ENCODE measurements around the gene CHMP4B. TPM values are rescaled to one million over a fixed set of nuclear protein-coding genes. Genes with fewer than 3 reads are reported as not detected.

CHMP4B gene
- total and polyA plus RNA-seq, 2 donors (not counting 1 experiment from before 2014, with no cell fraction given): 62.3 to 83.9 TPM

GRCh38 chr20:33761698-33762250, 49.4 kb upstream of the CHMP4B start:
- Histone ChIP-seq H3K4me2 (replicated peaks; ENCODE audit: low read depth, low read length, poor library complexity, severe bottlenecking) (no peak overlapping the region), H3K79me2 (ENCODE audit: control insufficient read depth, insufficient read depth, low read length) (no peaks in the 10 kb centered on the region), H3K4me1 (ENCODE audit: control insufficient read depth in 2 of 2, insufficient read depth in 2 of 2, low read length in 2 of 2) (peaks cover 0 to 2% of the 10 kb centered on the region in 2 donors), H3K9ac (ENCODE audit: low read length) (no peak overlapping the region), H3K9me3 (ENCODE audit: control extremely low read depth in 1 of 3, control insufficient read depth in 2 of 3, insufficient read depth in 1 of 3, low read length in 2 of 3) (peaks cover 0 to 7% (median 5%) of the 10 kb centered on the region in 3 donors), H2AFZ (ENCODE audit: insufficient read depth, low read depth, low read length, poor library complexity, severe bottlenecking) (no peak overlapping the region), H3K27ac (ENCODE audit: low read length in 2 of 2) (no peak overlapping the region), H3K27me3 (replicated peaks in 1 of 4; ENCODE audit: control extremely low read depth in 1 of 4, control insufficient read depth in 3 of 4, insufficient read depth in 4 of 4, low read length in 3 of 4) (no peaks in the 10 kb centered on the region), H3K36me3 (replicated peaks in 1 of 2; ENCODE audit: control extremely low read depth in 1 of 2, control insufficient read depth in 1 of 2, extremely low read depth in 1 of 2, insufficient read depth in 2 of 2, low read length in 1 of 2) (peaks cover 0 to 18% of the 10 kb centered on the region in 2 experiments), H3K4me3 (ENCODE audit: control extremely low read depth in 1 of 5, extremely low read depth in 1 of 5, insufficient read depth in 1 of 5, low read depth in 2 of 5, low read length in 4 of 5) (no peak overlapping the region), H4K20me1 (ENCODE audit: control insufficient read depth, insufficient read depth, low read length, poor library complexity, severe bottlenecking) (no peaks in the 10 kb centered on the region)
- no peak overlapping the region for H3K27ac Mint-ChIP-seq
- intact Hi-C loops (cut with micrococcal nuclease): no loop called here
- CTCF ChIA-PET: interaction anchor here (1.7 kb wide), 1 partner anchor 14 kb away, joined by 3 read pairs; no protein-coding TSS in a partner anchor
- peaks cover 2% of the 10 kb centered on the region for H3K4me1 Mint-ChIP-seq
- no peaks in the 10 kb centered on the region for H3K9me3 Mint-ChIP-seq (ENCODE audit: insufficient read depth)
- no peak overlapping the region for H3K4me3 Mint-ChIP-seq
- POLR2A ChIA-PET: no interaction called here
- no peak for ATAC-seq (ENCODE audit: low read depth)
- TF ChIP-seq CTCF (IDR thresholded peaks at IDR 0.05): no peak
- WGBS (ENCODE audit: insufficient coverage): 94% methylated on average over 10 of the region's 13 CpGs
- no peak for DNase-seq
- H3K27me3 Mint-ChIP-seq: no peaks in the 10 kb centered on the region

GRCh38 chr20:33765099-33765498, 46.0 kb upstream of the CHMP4B start:
- DNase-seq: no peak
- H3K9me3 Mint-ChIP-seq (ENCODE audit: insufficient read depth): no peaks in the 10 kb centered on the region
- ChIA-PET POLR2A (no interaction called here), CTCF (no interaction called here)
- WGBS (ENCODE audit: insufficient coverage): 100% methylated on average over 1 of the region's 2 CpGs
- H3K27me3 Mint-ChIP-seq: no peaks in the 10 kb centered on the region
- H3K27me3 ChIP-seq (replicated peaks in 1 of 4; ENCODE audit: control extremely low read depth in 1 of 4, control insufficient read depth in 3 of 4, insufficient read depth in 4 of 4, low read length in 3 of 4): no peaks in the 10 kb centered on the region
- no peak overlapping the region for H3K4me3 Mint-ChIP-seq
- H3K36me3 ChIP-seq (replicated peaks in 1 of 2; ENCODE audit: control extremely low read depth in 1 of 2, control insufficient read depth in 1 of 2, extremely low read depth in 1 of 2, insufficient read depth in 2 of 2, low read length in 1 of 2): peaks cover 0 to 21% of the 10 kb centered on the region in 2 experiments
- H3K4me2 ChIP-seq (replicated peaks; ENCODE audit: low read depth, low read length, poor library complexity, severe bottlenecking): no peak overlapping the region
- no peak overlapping the region for H2AFZ ChIP-seq (ENCODE audit: insufficient read depth, low read depth, low read length, poor library complexity, severe bottlenecking)
- no peak for ATAC-seq (ENCODE audit: low read depth)
- no peak overlapping the region for H3K27ac Mint-ChIP-seq
- no peaks in the 10 kb centered on the region for H3K9me3 ChIP-seq (ENCODE audit: control extremely low read depth in 1 of 3, control insufficient read depth in 2 of 3, insufficient read depth in 1 of 3, low read length in 2 of 3)
- no peaks in the 10 kb centered on the region for H4K20me1 ChIP-seq (ENCODE audit: control insufficient read depth, insufficient read depth, low read length, poor library complexity, severe bottlenecking)
- no peak overlapping the region for H3K27ac ChIP-seq (ENCODE audit: low read length in 2 of 2)
- H3K4me1 ChIP-seq (ENCODE audit: control insufficient read depth in 2 of 2, insufficient read depth in 2 of 2, low read length in 2 of 2): no peaks in the 10 kb centered on the region
- H3K9ac ChIP-seq (ENCODE audit: low read length): no peak overlapping the region
- no peak for TF ChIP-seq CTCF (IDR thresholded peaks at IDR 0.05)
- TF ChIP-seq EZH2 (IDR thresholded peaks at IDR 0.05; ENCODE audit: borderline replicate concordance, insufficient read depth, low read depth, low read length, poor library complexity, severe bottlenecking): no peak
- H3K4me1 Mint-ChIP-seq: peaks cover 3% of the 10 kb centered on the region
- H3K79me2 ChIP-seq (ENCODE audit: control insufficient read depth, insufficient read depth, low read length): no peaks in the 10 kb centered on the region
- no peak overlapping the region for H3K4me3 ChIP-seq (ENCODE audit: control extremely low read depth in 1 of 5, extremely low read depth in 1 of 5, insufficient read depth in 1 of 5, low read depth in 2 of 5, low read length in 4 of 5)
- intact Hi-C loops (cut with micrococcal nuclease): no loop called here

Measured in B cell (primary cell).